ENCODE results near the gene TPCN2. TPM values are rescaled to one million over a fixed set of nuclear protein-coding genes. Genes with fewer than 3 reads are reported as not detected.

Gene TPCN2
- total RNA-seq, 1 donor = 11.1 TPM

GRCh38 chr11:69104856-69105395 lies 56.2 kb downstream of the TPCN2 start:
- DNase-seq (ENCODE audit: low read depth) = no peak
- H3K4me3 ChIP-seq (ENCODE audit: low read depth, low read length) = no peak overlapping the region
- TF ChIP-seq CTCF (IDR thresholded peaks at IDR 0.05; ENCODE audit: insufficient read depth, low read length) = no peak

GRCh38 chr11:69105461-69106030 lies 56.8 kb downstream of the TPCN2 start:
- no peak for DNase-seq (ENCODE audit: low read depth)
- no peak for TF ChIP-seq CTCF (IDR thresholded peaks at IDR 0.05; ENCODE audit: insufficient read depth, low read length)
- no peak overlapping the region for H3K4me3 ChIP-seq (ENCODE audit: low read depth, low read length)

GRCh38 chr11:69106031-69106811 lies 57.5 kb downstream of the TPCN2 start:
- DNase-seq (ENCODE audit: low read depth) = no peak
- TF ChIP-seq CTCF (IDR thresholded peaks at IDR 0.05; ENCODE audit: insufficient read depth, low read length) = no peak
- H3K4me3 ChIP-seq (ENCODE audit: low read depth, low read length) = no peak overlapping the region

- DNase-seq (ENCODE audit: low read depth) = no peak
- no peak overlapping the region for H3K4me3 ChIP-seq (ENCODE audit: low read depth, low read length)
- no peak for TF ChIP-seq CTCF (IDR thresholded peaks at IDR 0.05; ENCODE audit: insufficient read depth, low read length)
Observed at GRCh38 chr11:69107413-69107812, 58.7 kb downstream of the TPCN2 start.

GRCh38 chr11:69108030-69108429 lies 59.3 kb downstream of the TPCN2 start:
- DNase-seq (ENCODE audit: low read depth) = no peak
- TF ChIP-seq CTCF (IDR thresholded peaks at IDR 0.05; ENCODE audit: insufficient read depth, low read length) = no peak

GRCh38 chr11:69108559-69108958 lies 59.8 kb downstream of the TPCN2 start:
- TF ChIP-seq CTCF (IDR thresholded peaks at IDR 0.05; ENCODE audit: insufficient read depth, low read length) = no peak
- no peak for DNase-seq (ENCODE audit: low read depth)
- H3K4me3 ChIP-seq (ENCODE audit: low read depth, low read length) = no peak overlapping the region

More at GRCh38 chr11:69108030-69108429, 59.3 kb downstream of the TPCN2 start:
- H3K4me3 ChIP-seq (ENCODE audit: low read depth, low read length) = no peak overlapping the region

Data from fibroblast of the aortic adventitia (primary cell).